Activated CD4-positive, alpha-beta T cell treated with anti-CD3 and anti-CD28 coated beads, Interleukin-2, amount 50 U/mL, for 24 hours (primary cell): ENCODE measurements around the gene TAB2.
"Not testable (repeated sequence)": the region's sequence is repeated elsewhere in the genome, so short reads cannot be mapped to it uniquely, and the experiment has no call there.

Source experiments
- DNase-seq, 2 donors: peaks; one replicate each; pipeline ENCODE4 v3.0.0-alpha.2; 2020; ENCODE audit warnings: low read depth in 1 of 2, low spot score in 1 of 2

Gene TAB2

DNA sequence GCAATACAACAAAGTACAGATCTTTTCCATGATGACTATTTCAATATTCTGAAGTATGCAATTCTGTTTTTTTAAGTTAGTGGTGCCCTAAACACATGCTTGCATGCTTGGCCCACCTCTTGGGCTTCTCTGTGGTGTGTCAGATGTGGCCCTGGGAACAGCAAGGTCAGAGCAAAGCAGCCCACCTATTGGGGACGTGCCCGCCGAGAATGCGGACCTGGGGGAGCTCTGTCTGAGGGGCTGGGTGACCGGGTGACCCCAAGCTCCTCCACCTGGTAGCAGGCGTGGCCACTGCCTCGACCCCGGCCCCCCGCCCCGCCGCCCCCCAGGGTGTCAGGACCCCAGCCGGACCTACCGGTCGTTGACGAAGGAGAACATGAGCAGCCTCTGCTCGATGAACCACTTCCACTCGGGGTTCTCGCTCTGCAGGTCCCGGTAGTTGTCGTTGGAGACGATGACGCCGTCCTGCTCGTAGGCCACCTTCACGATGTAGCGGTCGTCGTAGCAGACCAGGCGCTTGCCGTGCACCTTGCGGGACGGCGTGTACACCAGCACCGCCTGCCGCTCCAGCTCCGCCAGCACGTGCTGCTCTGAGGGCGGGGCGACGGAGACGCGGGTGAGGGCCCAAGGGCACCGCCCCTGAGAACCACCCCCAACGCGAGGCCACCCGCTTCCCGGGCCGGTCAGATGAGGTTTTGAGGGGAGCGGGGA lies 139.0 kb downstream of the TAB2 start:
- no peak for DNase-seq

DNA sequence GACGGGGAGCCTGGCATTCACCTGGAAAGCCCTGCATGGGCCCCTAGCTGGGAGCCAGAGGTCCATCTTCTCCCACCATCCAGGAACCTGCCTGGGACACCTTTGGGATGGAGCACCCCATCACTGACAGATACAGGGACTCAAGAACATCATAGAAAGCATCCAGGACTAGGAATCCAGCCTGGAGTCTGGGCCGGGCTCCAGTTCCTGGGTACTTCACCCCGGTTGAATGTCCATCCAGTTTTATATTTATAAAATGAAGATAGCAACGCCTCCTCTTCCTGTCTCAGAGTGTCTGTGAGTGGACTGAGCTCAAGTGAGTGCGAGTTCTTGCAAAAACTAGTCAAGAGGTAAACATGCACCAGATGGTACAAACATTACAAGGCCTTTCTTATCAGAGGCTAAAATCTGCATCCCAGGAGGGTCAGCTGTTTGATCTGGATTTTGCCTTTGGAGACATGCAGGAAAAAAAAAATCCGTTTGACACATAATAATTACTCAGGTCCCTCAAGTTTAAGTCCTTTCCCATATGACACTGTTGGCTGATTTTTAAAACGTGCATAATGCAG lies 139.9 kb downstream of the TAB2 start:
- no peak for DNase-seq

- DNase-seq: no peak
Observed at GRCh38 chr6:149458196-149458595, 140.7 kb downstream of the TAB2 start.

DNA sequence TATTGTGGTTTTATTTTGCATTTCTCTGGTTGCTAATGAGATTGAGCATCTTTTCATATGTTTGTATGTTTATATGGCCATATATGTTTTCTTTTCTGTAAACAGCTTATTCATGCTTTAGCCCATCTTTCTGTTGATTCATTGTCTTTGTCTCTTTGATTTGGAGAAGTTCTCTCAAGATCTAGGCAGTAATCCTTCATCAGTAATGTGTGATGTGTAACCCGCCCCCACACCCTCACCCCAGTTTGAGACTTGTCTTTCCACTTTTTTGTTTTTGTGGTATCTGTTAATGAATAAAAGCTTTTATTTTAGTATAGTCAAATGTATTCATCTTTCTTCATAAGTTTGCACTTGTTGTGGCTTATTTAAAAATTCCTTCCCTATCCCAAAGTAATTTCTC lies 141.3 kb downstream of the TAB2 start:
- no peak for DNase-seq

GRCh38 chr6:149459761-149460160 lies 142.2 kb downstream of the TAB2 start:
- no peak for DNase-seq

DNA sequence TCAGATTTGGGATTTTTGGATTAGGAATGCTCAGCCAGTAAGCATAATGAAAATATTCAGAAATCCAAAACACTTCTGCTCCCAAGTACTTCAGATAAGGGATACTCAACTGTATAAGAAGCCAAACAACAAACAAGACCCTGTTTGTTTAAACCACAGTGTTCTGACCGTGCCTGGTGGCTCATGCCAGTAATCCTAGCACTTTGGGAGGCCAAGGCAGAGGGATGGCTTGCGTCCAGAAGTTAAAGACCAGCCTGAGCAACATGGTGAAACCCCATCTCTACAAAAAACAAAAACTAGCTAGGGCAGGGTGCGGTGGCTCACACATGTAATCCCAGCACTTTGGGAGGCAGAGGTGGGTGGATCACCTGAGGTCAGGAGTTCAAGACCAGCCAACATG lies 142.7 kb downstream of the TAB2 start:
- not testable (repeated sequence) for DNase-seq
